Activated CD8-positive, alpha-beta T cell treated with anti-CD3 and anti-CD28 coated beads for 36 hours (primary cell): ENCODE results near the gene GARIN5B. TPM values are rescaled to one million over a fixed set of nuclear protein-coding genes. Genes with fewer than 3 reads are reported as not detected.

Source experiments
- ATAC-seq: fragments of 200-7000 bp; cut with Tn5 transposase; one replicate; pipeline ENCODE4 v1.10.0; 2021; ENCODE audit warnings: mild to moderate bottlenecking, moderate library complexity
- CTCF ChIA-PET: fragments of 350-600 bp; sonication (Branson Sonifier 250); formaldehyde crosslinking; loops from one replicate; lab custom pipeline; 2021; ENCODE audit warnings: antibody characterized with exemption; lab: Charles Lee
- POLR2A ChIA-PET: fragments of 350-600 bp; sonication (Branson Sonifier 250); formaldehyde crosslinking; loops from one replicate; lab custom pipeline; 2021; ENCODE audit warnings: antibody characterized with exemption; lab: Charles Lee
- DNase-seq: peaks from one replicate; pipeline ENCODE4 v3.0.0-alpha.2; 2020
- H3K27ac Mint-ChIP-seq: one replicate; pipeline ENCODE4 v1.8.0; 2021; ENCODE audit warnings: mild to moderate bottlenecking, mixed read lengths
- H3K27me3 Mint-ChIP-seq: one replicate; pipeline ENCODE4 v1.8.0; 2021; ENCODE audit warnings: mixed read lengths
- H3K36me3 Mint-ChIP-seq: one replicate; pipeline ENCODE4 v1.8.0; 2021; ENCODE audit warnings: low read depth, mixed read lengths
- H3K4me1 Mint-ChIP-seq: one replicate; pipeline ENCODE4 v1.8.0; 2021; ENCODE audit warnings: low read depth, mixed read lengths
- H3K4me3 Mint-ChIP-seq: one replicate; pipeline ENCODE4 v1.8.0; 2021; ENCODE audit warnings: mild to moderate bottlenecking, moderate library complexity, mixed read lengths
- H3K9me3 Mint-ChIP-seq: one replicate; pipeline ENCODE4 v1.8.0; 2021; ENCODE audit warnings: mixed read lengths
- CTCF ChIP-seq: fragments of 200-600 bp; IDR thresholded peaks from one replicate; pipeline ENCODE4 v1.8.0; 2022; ENCODE audit warnings: antibody characterized with exemption, mild to moderate bottlenecking
- intact Hi-C: fragments of 100-400 bp; cut with micrococcal nuclease; formaldehyde crosslinking; loops from one replicate; pipeline ENCODE4 v1.10.0; 2022
- total RNA-seq, 2 experiments: library from RNA; stranded (reverse); gene quantifications; one replicate each; pipeline ENCODE4 v1.2.3, GENCODE V29; 2021

GARIN5B gene
- total RNA-seq, 2 experiments from 2014 or later, result not detected

- no peak for DNase-seq
- ChIA-PET CTCF (interaction anchor here (1.4 kb wide), 1 partner anchor 136 kb away, joined by 3 read pairs; no protein-coding TSS in a partner anchor), POLR2A (interaction anchor here (0.9 to 8.1 kb wide), 2 partner anchors 12 to 15 kb away, joined by 3 to 37 read pairs; partner anchors contain the start of gene TMEM238)
- Mint-ChIP-seq H3K36me3 (no peaks in the 10 kb centered on the region), H3K9me3 (no peaks in the 10 kb centered on the region), H3K4me3 (no peak overlapping the region), H3K27ac (no peak overlapping the region), H3K27me3 (peaks cover 38% of the 10 kb centered on the region), H3K4me1 (peaks cover 11% of the 10 kb centered on the region)
- TF ChIP-seq CTCF, result no peak
- intact Hi-C loops, result no loop called here
- ATAC-seq, result no peak
These were observed 5.0 kb upstream of the GARIN5B start for GRCh38 chr19:55368106-55368505.

GRCh38 chr19:55366790-55367189, 3.7 kb upstream of the GARIN5B start:
- Mint-ChIP-seq H3K27me3 (peaks cover 30% of the 10 kb centered on the region), H3K27ac (no peak overlapping the region), H3K36me3 (no peaks in the 10 kb centered on the region), H3K9me3 (no peaks in the 10 kb centered on the region), H3K4me3 (no peak overlapping the region), H3K4me1 (peaks cover 5% of the 10 kb centered on the region)
- POLR2A ChIA-PET, result no interaction called here
- ATAC-seq, result no peak
- intact Hi-C loops, result no loop called here
- CTCF ChIA-PET, result interaction anchor here (0.5 to 1.0 kb wide), 2 partner anchors 28 to 225 kb away, joined by 3 read pairs; no protein-coding TSS in a partner anchor
- no peak for TF ChIP-seq CTCF
- DNase-seq, result no peak

- Mint-ChIP-seq H3K27me3 (peaks cover 22% of the 10 kb centered on the region), H3K9me3 (no peaks in the 10 kb centered on the region), H3K27ac (no peak overlapping the region), H3K4me1 (peaks cover 5% of the 10 kb centered on the region), H3K36me3 (no peaks in the 10 kb centered on the region), H3K4me3 (no peak overlapping the region)
- intact Hi-C loops, result no loop called here
- ChIA-PET CTCF (interaction anchor here (0.5 to 1.0 kb wide), 3 partner anchors 27 to 1594 kb away, joined by 3 read pairs; no protein-coding TSS in a partner anchor), POLR2A (interaction anchor here (1.4 kb wide), 1 partner anchor 13 kb away, joined by 4 read pairs; no protein-coding TSS in a partner anchor)
- TF ChIP-seq CTCF, result no peak
- DNase-seq (no peak), ATAC-seq (no peak)
These were observed 2.9 kb upstream of the GARIN5B start for GRCh38 chr19:55365964-55366363.

- no peak for TF ChIP-seq CTCF
- Mint-ChIP-seq H3K4me3 (no peak overlapping the region), H3K36me3 (no peaks in the 10 kb centered on the region), H3K9me3 (no peaks in the 10 kb centered on the region), H3K27ac (no peak overlapping the region), H3K4me1 (peaks cover 5% of the 10 kb centered on the region), H3K27me3 (peaks cover 16% of the 10 kb centered on the region)
- intact Hi-C loops, result no loop called here
- ChIA-PET CTCF (no interaction called here), POLR2A (interaction anchor here (0.8 to 1.4 kb wide), 3 partner anchors 10 to 138 kb away, joined by 3 to 4 read pairs (median 3); no protein-coding TSS in a partner anchor)
- no peak for ATAC-seq
- DNase-seq, result no peak
These were observed 2.2 kb upstream of the GARIN5B start for GRCh38 chr19:55365245-55365644.

GRCh38 chr19:55362174-55362989, 678 bp downstream of the GARIN5B start:
- ATAC-seq, result no peak
- CTCF ChIA-PET, result no interaction called here
- POLR2A ChIA-PET, result no interaction called here
- no peaks in the 10 kb centered on the region for H3K36me3 Mint-ChIP-seq
- peaks cover 2% of the 10 kb centered on the region for H3K27me3 Mint-ChIP-seq
- intact Hi-C loops, result no loop called here
- TF ChIP-seq CTCF, result no peak
- peaks cover 2% of the 10 kb centered on the region for H3K4me1 Mint-ChIP-seq
- no peak for DNase-seq
- H3K9me3 Mint-ChIP-seq, result no peaks in the 10 kb centered on the region
- H3K4me3 Mint-ChIP-seq, result no peak overlapping the region
- H3K27ac Mint-ChIP-seq, result no peak overlapping the region
